ENCODE measurements around the gene ALDH3B2.

ALDH3B2 gene

DNA sequence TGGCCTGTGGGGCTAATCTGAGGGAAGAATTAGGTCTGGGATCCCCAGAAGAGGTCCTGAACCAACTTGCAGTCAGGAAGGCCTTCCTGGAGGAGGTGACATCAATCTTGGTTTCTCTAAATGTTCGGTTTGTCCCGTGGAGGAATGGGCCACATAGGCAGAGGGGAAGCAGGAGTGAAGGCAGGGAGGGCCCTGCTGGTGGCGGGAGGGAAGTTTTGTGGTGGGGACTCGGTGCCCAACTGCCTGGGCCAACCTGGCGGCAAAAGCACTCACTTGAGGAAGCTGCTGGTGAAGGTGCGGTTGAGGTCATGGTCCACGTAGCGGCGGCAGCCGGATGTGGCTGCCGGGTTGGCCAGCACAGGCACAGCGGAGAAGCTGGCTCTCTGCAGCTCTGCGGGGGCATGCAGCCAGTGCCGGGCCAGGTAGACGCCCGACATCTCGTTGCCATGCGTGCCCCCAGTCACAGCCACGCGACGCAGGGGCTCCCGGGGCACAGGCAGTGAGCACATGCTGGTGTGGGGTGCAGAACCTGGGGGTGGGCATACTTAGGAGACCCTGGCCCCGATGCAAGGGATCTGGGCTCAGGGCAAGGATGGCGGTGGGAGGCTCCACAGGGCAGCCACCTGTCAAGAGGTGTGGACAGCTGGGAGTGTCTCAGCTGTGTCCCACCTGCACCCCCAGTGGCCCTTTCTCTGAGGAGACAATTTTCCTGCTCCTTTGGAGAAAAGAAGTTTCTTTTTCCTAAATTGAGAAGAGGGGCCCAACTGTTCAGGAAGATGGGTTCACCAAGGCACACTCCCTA is 27.7 kb downstream of the ALDH3B2 start:
- H3K27ac ChIP-seq: no peak overlapping the region
- peaks cover 4 to 6% of the 10 kb centered on the region in 2 experiments for H3K4me1 ChIP-seq (ENCODE audit: control insufficient read depth in 1 of 2, insufficient read depth in 1 of 2, low read depth in 1 of 2, low read length in 1 of 2)
- TF ChIP-seq, protein P1, sequence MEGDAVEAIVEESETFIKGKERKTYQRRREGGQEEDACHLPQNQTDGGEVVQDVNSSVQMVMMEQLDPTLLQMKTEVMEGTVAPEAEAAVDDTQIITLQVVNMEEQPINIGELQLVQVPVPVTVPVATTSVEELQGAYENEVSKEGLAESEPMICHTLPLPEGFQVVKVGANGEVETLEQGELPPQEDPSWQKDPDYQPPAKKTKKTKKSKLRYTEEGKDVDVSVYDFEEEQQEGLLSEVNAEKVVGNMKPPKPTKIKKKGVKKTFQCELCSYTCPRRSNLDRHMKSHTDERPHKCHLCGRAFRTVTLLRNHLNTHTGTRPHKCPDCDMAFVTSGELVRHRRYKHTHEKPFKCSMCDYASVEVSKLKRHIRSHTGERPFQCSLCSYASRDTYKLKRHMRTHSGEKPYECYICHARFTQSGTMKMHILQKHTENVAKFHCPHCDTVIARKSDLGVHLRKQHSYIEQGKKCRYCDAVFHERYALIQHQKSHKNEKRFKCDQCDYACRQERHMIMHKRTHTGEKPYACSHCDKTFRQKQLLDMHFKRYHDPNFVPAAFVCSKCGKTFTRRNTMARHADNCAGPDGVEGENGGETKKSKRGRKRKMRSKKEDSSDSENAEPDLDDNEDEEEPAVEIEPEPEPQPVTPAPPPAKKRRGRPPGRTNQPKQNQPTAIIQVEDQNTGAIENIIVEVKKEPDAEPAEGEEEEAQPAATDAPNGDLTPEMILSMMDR (IDR thresholded peaks at IDR 0.05): no peak
- no peaks in the 10 kb centered on the region for H3K36me3 ChIP-seq
- H3K9me3 ChIP-seq: no peaks in the 10 kb centered on the region
- H3K4me3 ChIP-seq (ENCODE audit: low read depth in 1 of 2, low read length in 1 of 2): no peak overlapping the region
- H3K27me3 ChIP-seq: peaks cover 54% of the 10 kb centered on the region

DNA sequence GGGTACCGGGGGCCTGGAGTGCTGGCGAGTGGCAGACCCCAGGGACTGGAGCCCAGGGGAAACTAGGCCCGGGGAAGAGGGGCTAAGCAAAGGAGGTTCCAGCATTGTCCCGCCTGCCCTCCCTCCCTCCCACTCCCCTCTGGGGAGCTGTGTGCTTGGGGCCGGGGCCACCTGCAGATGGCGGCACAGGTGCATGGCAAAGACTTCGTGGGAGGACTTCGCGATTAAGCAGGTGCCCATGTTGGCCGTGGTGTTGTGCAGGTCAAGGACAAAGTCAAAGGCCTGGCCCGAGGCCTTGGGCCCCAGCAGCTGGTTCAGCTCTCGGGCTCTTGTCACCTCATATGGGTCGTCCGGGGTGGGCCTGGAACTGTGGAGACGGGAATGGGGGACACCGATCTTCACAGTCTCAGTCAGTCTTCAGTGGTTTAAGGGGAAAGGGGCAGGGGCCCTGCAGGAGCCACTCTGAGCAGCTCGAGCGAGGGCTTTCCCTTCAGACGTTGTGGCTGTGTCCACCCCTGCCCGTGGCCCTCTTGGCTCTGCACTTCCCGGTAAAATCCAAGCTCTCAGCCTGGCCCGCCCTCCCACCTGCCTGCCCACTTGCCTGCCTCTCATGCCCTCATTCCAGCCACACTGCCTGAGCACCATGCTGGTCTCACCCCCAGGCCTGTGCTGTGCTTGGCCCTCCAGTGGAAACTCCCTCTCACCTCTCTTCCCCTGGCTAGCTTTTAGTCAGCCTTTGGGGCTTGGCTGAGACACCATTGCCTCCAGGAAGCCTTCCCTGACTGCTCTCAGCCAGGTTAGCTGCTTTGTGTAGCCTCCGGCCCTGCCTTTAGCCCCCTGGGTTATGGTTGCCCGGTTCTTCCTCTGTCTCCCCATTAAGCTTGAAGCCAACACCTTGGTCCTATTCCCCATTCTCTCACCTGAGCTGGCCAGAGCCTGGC is 28.6 kb downstream of the ALDH3B2 start:
- H3K27ac ChIP-seq: no peak overlapping the region
- H3K36me3 ChIP-seq: no peaks in the 10 kb centered on the region
- peaks cover 49% of the 10 kb centered on the region for H3K27me3 ChIP-seq
- no peaks in the 10 kb centered on the region for H3K9me3 ChIP-seq
- peaks cover 4 to 6% of the 10 kb centered on the region in 2 experiments for H3K4me1 ChIP-seq (ENCODE audit: control insufficient read depth in 1 of 2, insufficient read depth in 1 of 2, low read depth in 1 of 2, low read length in 1 of 2)
- TF ChIP-seq, protein P1 (IDR thresholded peaks at IDR 0.05): no peak
- no peak overlapping the region for H3K4me3 ChIP-seq (ENCODE audit: low read depth in 1 of 2, low read length in 1 of 2)

DNA sequence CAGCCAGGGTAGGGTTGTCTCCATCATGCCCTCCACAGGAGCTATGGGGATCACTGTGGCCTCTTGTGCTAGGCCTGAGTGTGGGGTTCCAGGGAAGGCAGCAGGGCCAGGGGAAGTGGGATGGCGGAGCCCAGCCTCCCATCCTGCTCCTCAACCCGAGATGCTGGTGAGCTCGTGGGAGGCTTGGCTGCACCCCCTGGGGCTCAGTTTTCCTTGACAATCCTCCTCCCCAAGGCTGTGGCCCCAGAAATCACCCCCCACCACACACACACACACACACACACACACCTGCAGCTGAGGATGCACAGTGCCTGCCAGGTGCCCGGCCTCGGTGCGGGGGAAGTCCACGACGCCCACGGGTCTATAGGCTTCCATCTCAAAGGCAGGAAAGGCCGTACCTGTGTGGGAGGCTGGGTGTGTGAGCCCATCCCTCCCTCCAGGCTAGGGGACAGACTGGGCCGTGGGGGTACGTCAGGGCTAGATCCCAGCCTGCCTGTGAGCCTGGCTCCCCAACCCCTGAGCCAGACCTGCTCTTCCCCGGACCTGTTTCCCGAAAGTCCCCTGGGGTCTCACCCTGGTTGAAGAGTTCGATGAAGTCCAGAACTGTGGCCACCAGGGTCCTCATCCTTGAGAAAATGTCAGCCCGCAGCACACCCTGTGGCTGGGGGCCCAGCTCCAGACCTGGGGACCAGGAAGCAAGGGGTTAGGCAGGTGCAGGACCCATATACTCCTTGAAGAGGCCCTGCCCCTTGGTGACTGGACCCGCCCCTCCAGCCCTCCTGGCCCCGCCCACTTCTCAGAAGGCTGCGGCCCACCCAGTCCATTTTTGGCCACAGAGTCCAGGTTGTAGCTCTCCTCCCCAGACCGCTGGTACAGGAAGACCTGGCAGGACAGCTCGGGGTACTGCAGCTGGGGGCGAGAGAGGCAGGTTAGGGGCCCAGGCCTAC is 29.7 kb downstream of the ALDH3B2 start:
- peaks cover 44% of the 10 kb centered on the region for H3K27me3 ChIP-seq
- no peaks in the 10 kb centered on the region for H3K36me3 ChIP-seq
- TF ChIP-seq, protein P1 (IDR thresholded peaks at IDR 0.05): no peak
- no peak overlapping the region for H3K4me3 ChIP-seq (ENCODE audit: low read depth in 1 of 2, low read length in 1 of 2)
- no peak overlapping the region for H3K27ac ChIP-seq
- peaks cover 4 to 6% of the 10 kb centered on the region in 2 experiments for H3K4me1 ChIP-seq (ENCODE audit: control insufficient read depth in 1 of 2, insufficient read depth in 1 of 2, low read depth in 1 of 2, low read length in 1 of 2)
- H3K9me3 ChIP-seq: no peaks in the 10 kb centered on the region

DNA sequence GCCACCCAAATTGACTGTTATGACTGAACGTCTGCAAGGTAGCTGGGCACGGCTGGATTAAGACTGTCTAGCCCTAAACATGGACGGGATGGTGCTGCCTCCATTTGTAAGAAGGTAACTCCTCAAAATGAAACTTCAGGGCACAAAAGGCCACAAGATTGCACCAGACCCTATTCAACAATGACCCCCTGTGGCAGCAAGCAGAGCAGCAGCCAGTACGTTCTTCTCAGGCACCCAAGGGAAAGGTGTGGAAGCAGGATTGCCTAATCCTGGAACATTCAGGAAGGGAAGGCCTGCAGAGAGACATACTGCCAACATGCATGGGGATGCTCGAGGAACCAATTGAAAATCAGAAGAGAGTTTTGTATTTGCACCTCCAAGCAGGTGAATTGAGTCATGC is 30.4 kb downstream of the ALDH3B2 start:
- TF ChIP-seq, protein P1 (IDR thresholded peaks at IDR 0.05): no peak
- Histone ChIP-seq H3K4me3 (ENCODE audit: low read depth in 1 of 2, low read length in 1 of 2) (no peak overlapping the region), H3K4me1 (ENCODE audit: control insufficient read depth in 1 of 2, insufficient read depth in 1 of 2, low read depth in 1 of 2, low read length in 1 of 2) (peaks cover 4 to 6% of the 10 kb centered on the region in 2 experiments), H3K27me3 (peaks cover 41% of the 10 kb centered on the region), H3K27ac (no peak overlapping the region), H3K9me3 (no peaks in the 10 kb centered on the region), H3K36me3 (no peaks in the 10 kb centered on the region)

All from neutrophil (primary cell).